K562 (cell line): ENCODE measurements around the gene TRNP1. TPM values are rescaled to one million over a fixed set of nuclear protein-coding genes. Genes with fewer than 3 reads are reported as not detected.
"Not testable (repeated sequence)": the region's sequence is repeated elsewhere in the genome, so short reads cannot be mapped to it uniquely, and the experiment has no call there.

Experiments
- ATAC-seq: fragments of 200-7000 bp; cut with Tn5 transposase; 3 replicates; pipeline ENCODE4 v1.9.1; 2020; ENCODE audit warnings: moderate library complexity
- BruUV-seq: library from RNA; stranded (reverse); fragments of 400-500 nt; replicated peaks from 2 replicates; lab custom pipeline; 2021; lab: Mats Ljungman, UMichigan
- CTCF ChIA-PET: fragments of 300-600 bp; formaldehyde crosslinking; extraction: SDS; loops from one replicate; lab custom pipeline; 2021; ENCODE audit warnings: low intra/inter-chr PET ratio; lab: Yijun Ruan, JAX
- POLR2A ChIA-PET: fragments of 300-600, 350-650 bp; sonication (Branson Sonifier 250); formaldehyde crosslinking; extraction: SDS; loops from one replicate; lab custom pipeline; 2021; ENCODE audit warnings: antibody characterized with exemption, inconsistent platforms; lab: Yijun Ruan, JAX
- DNase-seq, 4 experiments: peaks; one replicate each; pipeline versions ENCODE4 v3.0.0 to v3.0.0-alpha.2; 2011 to 2018; ENCODE audit warnings: low spot score in 3 of 4, mixed read lengths in 3 of 4; ENCODE audit errors: extremely low read depth in 1 of 4
- FAIRE-seq: peaks from 2 replicates; lab custom pipeline; 2011; peaks lifted over from hg19 to GRCh38; lab: Jason Lieb, UNC
- H2AFZ ChIP-seq: 2 replicates; pipeline ENCODE4 v1.6.0; 2011; ENCODE audit warnings: low read depth, low read length, control low read depth, inconsistent platforms
- H3K27ac ChIP-seq: fragments of 200-600 bp; 3 replicates; pipeline ENCODE4 v1.8.0; 2011; ENCODE audit warnings: low read depth, mild to moderate bottlenecking, control low read depth, inconsistent platforms, low read length, moderate library complexity, mixed read lengths; ENCODE audit errors: extremely low read depth
- H3K27me3 ChIP-seq, 2 experiments: fragments of 300-600 bp in 1 of 2; 2 replicates in 1 of 2; 3 replicates in 1 of 2; pipeline versions ENCODE4 v1.6.0 to v1.8.0; 2011; ENCODE audit warnings: inconsistent platforms in 2 of 2, low read length in 2 of 2, mild to moderate bottlenecking in 1 of 2, mixed read lengths in 1 of 2, moderate library complexity in 1 of 2; ENCODE audit not compliant: control insufficient read depth in 2 of 2, insufficient read depth in 2 of 2
- H3K36me3 ChIP-seq: fragments of 300-600 bp; 3 replicates; pipeline ENCODE4 v1.8.0; 2011; ENCODE audit warnings: mild to moderate bottlenecking, low read length, inconsistent platforms; ENCODE audit not compliant: control insufficient read depth, insufficient read depth
- H3K4me1 ChIP-seq, 2 experiments: fragments of 200-600 bp in 1 of 2; replicated peaks in 1 of 2; 2 replicates in 1 of 2; 3 replicates in 1 of 2; pipeline versions ENCODE4 v1.5.1 to v1.8.0; 2011; ENCODE audit warnings: inconsistent platforms in 2 of 2, low read length in 2 of 2, mild to moderate bottlenecking in 1 of 2, mixed read lengths in 1 of 2, moderate library complexity in 1 of 2; ENCODE audit not compliant: control insufficient read depth in 2 of 2, insufficient read depth in 2 of 2
- H3K4me2 ChIP-seq: 2 replicates; pipeline ENCODE4 v1.6.1; 2011; ENCODE audit warnings: low read length, control low read depth, inconsistent platforms, mixed read lengths; ENCODE audit not compliant: insufficient read depth
- H3K4me3 ChIP-seq: fragments of 200-600 bp; sonication (generic), shearing (Covaris generic); 2 replicates; pipeline ENCODE4 v1.5.1; 2016; ENCODE audit warnings: control low read depth, inconsistent platforms
- H3K79me2 ChIP-seq: fragments of 200-600 bp; 3 replicates; pipeline ENCODE4 v1.8.0; 2011; ENCODE audit warnings: low read length, inconsistent platforms; ENCODE audit not compliant: control insufficient read depth, insufficient read depth
- H3K9ac ChIP-seq, 2 experiments: 2 replicates each; pipeline versions ENCODE4 v1.6.0 to v1.6.1; 2011; ENCODE audit warnings: low read depth in 2 of 2, low read length in 2 of 2, control low read depth in 1 of 2, inconsistent platforms in 1 of 2, mild to moderate bottlenecking in 1 of 2, mixed read lengths in 1 of 2; ENCODE audit not compliant: insufficient read depth in 1 of 2
- H3K9me1 ChIP-seq: one replicate; pipeline ENCODE4 v1.6.0; 2011; ENCODE audit warnings: inconsistent platforms, mild to moderate bottlenecking, low read length, moderate library complexity; ENCODE audit not compliant: control insufficient read depth, insufficient read depth
- H3K9me3 ChIP-seq: replicated peaks from 2 replicates; pipeline ENCODE4 v1.5.1; 2011; ENCODE audit warnings: low read depth, low read length, inconsistent platforms; ENCODE audit not compliant: control insufficient read depth, insufficient read depth
- H4K20me1 ChIP-seq: replicated peaks from 2 replicates; pipeline ENCODE4 v1.6.1; 2011; ENCODE audit warnings: low read length, inconsistent platforms, mixed read lengths; ENCODE audit not compliant: control insufficient read depth, insufficient read depth
- HDAC1 ChIP-seq, 2 experiments: fragments of 450-650 bp; IDR thresholded peaks; 2 replicates each; pipeline ENCODE4 v1.6.1; 2016 to 2017; ENCODE audit warnings: inconsistent platforms in 1 of 2, mild to moderate bottlenecking in 1 of 2, moderate library complexity in 1 of 2
- NCOA1 ChIP-seq: fragments of 450-650 bp; IDR thresholded peaks from 2 replicates; pipeline ENCODE4 v1.6.1; 2016; ENCODE audit warnings: low read depth
- NFIC ChIP-seq: fragments of 450-650 bp; IDR thresholded peaks from 2 replicates; pipeline ENCODE4 v1.6.1; 2017; ENCODE audit warnings: mild to moderate bottlenecking, inconsistent platforms
- POLR2H ChIP-seq: IDR thresholded peaks from 2 replicates; pipeline ENCODE4 v1.6.1; 2016; ENCODE audit warnings: missing genetic modification characterization, low read depth, mild to moderate bottlenecking, control low read depth, missing compliant biosample characterization, moderate library complexity
- ZC3H11A ChIP-seq: IDR thresholded peaks from 2 replicates; pipeline ENCODE4 v1.6.1; 2012; ENCODE audit warnings: low read depth, low read length, improper control_type of control experiment
- ZSCAN32 ChIP-seq: fragments of 450-650 bp; formaldehyde crosslinking; IDR thresholded peaks from 2 replicates; pipeline ENCODE4 v1.4.0; 2020; ENCODE audit warnings: mild to moderate bottlenecking, moderate library complexity
- WGBS: fragments of 100-300 bp; shearing (Covaris generic); methylation state at CpG from one replicate; pipeline ENCODE4 v1.1.6; 2016; ENCODE audit warnings: low coverage, mixed read lengths; ENCODE audit not compliant: insufficient coverage; ENCODE audit errors: missing lambda C conversion rate; 5-methylcytosine and 5-hydroxymethylcytosine counted together
- in situ Hi-C: fragments of 300-500 bp; cut with MboI; formaldehyde crosslinking; loops from 4 replicates; pipeline ENCODE4 v1.15.0; 2018; ENCODE audit warnings: inconsistent platforms, mixed read lengths
- intact Hi-C: fragments of 100-400 bp; cut with micrococcal nuclease; formaldehyde crosslinking; loops from 2 replicates; pipeline ENCODE4 v1.14.2; 2022
- polyA plus RNA-seq, 8 experiments: library from polyadenylated mRNA; depleted of rRNA in 4 of 8; stranded (reverse) in 5 of 8; unstranded in 3 of 8; fragments of >200 nt; fragmentation: Nextera tagmentation in 2 of 8; fragmentation: Illumina TruSeq in 1 of 8; extraction: Ambion mirVana in 2 of 8; extraction: Trizol in 1 of 8; gene quantifications; 2 replicates each; pipeline versions ENCODE4 v1.2.1 to v1.2.3, GENCODE V29; 2011 to 2014; ENCODE audit warnings: inconsistent platforms in 1 of 8, missing spikeins in 1 of 8
- total RNA-seq, 7 experiments: library from RNA; depleted of rRNA in 6 of 7; stranded (reverse); fragments of >200 nt in 6 of 7; fragmentation: Illumina TruSeq in 2 of 7; extraction: Trizol in 2 of 7; gene quantifications; 2 replicates each; pipeline versions ENCODE4 v1.2.1 to v1.2.3, GENCODE V29; 2011 to 2021; ENCODE audit warnings: low replicate concordance in 1 of 7
- TF ChIP-seq, protein P1 (sequence below): sonication (generic); formaldehyde crosslinking; IDR thresholded peaks from 2 replicates; pipeline ENCODE4 v1.8.1; 2022; ENCODE audit warnings: missing genetic modification reagents
- TF ChIP-seq, protein P2 (sequence below): sonication (generic); formaldehyde crosslinking; IDR thresholded peaks from 2 replicates; pipeline ENCODE4 v1.8.0; 2022; ENCODE audit warnings: mild to moderate bottlenecking, missing genetic modification reagents

TRNP1 gene
- total and polyA plus RNA-seq, 9 of the 15 experiments (the other 6 are each of a cell fraction or from before 2014, with no cell fraction given) = 0.03 to 1.3 (median 0.95) TPM

DNA sequence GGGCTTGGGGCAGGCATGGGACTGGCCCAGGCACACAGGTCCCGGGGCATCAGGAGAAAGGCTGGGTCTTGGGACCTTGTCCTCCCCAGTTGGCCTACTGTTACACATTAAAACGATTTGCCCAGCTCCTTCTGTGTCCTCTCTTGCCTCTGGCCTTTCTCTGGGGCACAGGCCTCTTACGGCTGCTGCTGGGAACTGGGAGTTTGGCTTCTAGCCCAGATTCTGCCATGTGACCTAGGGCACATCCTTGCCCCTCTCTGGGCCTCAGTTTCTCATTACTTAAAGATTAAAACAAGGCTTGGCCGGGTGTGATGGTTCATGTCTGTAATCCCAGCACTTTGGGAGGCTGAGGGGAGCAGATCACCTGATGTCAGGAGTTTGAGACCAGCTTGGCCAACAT, 47.2 kb upstream of the TRNP1 start:
- TF ChIP-seq NCOA1 = no peak
- TF ChIP-seq ZC3H11A = no peak
- TF ChIP-seq, protein P1, sequence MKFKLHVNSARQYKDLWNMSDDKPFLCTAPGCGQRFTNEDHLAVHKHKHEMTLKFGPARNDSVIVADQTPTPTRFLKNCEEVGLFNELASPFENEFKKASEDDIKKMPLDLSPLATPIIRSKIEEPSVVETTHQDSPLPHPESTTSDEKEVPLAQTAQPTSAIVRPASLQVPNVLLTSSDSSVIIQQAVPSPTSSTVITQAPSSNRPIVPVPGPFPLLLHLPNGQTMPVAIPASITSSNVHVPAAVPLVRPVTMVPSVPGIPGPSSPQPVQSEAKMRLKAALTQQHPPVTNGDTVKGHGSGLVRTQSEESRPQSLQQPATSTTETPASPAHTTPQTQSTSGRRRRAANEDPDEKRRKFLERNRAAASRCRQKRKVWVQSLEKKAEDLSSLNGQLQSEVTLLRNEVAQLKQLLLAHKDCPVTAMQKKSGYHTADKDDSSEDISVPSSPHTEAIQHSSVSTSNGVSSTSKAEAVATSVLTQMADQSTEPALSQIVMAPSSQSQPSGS (CRISPR knock-in tag) = no peak
- TF ChIP-seq ZSCAN32 (CRISPR knock-in tag) = no peak
- TF ChIP-seq, protein P2, sequence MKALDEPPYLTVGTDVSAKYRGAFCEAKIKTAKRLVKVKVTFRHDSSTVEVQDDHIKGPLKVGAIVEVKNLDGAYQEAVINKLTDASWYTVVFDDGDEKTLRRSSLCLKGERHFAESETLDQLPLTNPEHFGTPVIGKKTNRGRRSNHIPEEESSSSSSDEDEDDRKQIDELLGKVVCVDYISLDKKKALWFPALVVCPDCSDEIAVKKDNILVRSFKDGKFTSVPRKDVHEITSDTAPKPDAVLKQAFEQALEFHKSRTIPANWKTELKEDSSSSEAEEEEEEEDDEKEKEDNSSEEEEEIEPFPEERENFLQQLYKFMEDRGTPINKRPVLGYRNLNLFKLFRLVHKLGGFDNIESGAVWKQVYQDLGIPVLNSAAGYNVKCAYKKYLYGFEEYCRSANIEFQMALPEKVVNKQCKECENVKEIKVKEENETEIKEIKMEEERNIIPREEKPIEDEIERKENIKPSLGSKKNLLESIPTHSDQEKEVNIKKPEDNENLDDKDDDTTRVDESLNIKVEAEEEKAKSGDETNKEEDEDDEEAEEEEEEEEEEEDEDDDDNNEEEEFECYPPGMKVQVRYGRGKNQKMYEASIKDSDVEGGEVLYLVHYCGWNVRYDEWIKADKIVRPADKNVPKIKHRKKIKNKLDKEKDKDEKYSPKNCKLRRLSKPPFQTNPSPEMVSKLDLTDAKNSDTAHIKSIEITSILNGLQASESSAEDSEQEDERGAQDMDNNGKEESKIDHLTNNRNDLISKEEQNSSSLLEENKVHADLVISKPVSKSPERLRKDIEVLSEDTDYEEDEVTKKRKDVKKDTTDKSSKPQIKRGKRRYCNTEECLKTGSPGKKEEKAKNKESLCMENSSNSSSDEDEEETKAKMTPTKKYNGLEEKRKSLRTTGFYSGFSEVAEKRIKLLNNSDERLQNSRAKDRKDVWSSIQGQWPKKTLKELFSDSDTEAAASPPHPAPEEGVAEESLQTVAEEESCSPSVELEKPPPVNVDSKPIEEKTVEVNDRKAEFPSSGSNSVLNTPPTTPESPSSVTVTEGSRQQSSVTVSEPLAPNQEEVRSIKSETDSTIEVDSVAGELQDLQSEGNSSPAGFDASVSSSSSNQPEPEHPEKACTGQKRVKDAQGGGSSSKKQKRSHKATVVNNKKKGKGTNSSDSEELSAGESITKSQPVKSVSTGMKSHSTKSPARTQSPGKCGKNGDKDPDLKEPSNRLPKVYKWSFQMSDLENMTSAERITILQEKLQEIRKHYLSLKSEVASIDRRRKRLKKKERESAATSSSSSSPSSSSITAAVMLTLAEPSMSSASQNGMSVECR (CRISPR knock-in tag) = no peak
- 0 out of 2 replicates have a peak, but pooled peaks have one; percentile 5 for TF ChIP-seq NFIC
- TF ChIP-seq HDAC1 (IDR thresholded peaks at IDR 0.05) = no peak
- no peak for TF ChIP-seq POLR2H (tag)
- peaks cover 12 to 16% of the 10 kb centered on the region in 2 experiments; a peak in 4 of 5 replicates for H3K4me1 ChIP-seq
- POLR2A ChIA-PET = interaction anchor here (1.1 to 2.7 kb wide), 3 partner anchors 8 to 12 kb away, joined by 4 to 12 read pairs (median 9); no protein-coding TSS in a partner anchor
- intact Hi-C loops = no loop called here
- DNase-seq (no peak), FAIRE-seq (no peak), ATAC-seq (no peak)
- no peaks in the 10 kb centered on the region for H3K79me2 ChIP-seq
- no peak overlapping the region for H2AFZ ChIP-seq
- no peaks in the 10 kb centered on the region for H4K20me1 ChIP-seq
- 90% methylated on average over 4 of the region's 4 CpGs for WGBS
- no peaks in the 10 kb centered on the region for H3K27me3 ChIP-seq
- H3K9ac ChIP-seq = no peak overlapping the region
- no peak overlapping the region for H3K4me2 ChIP-seq
- peaks cover under 1% of the 10 kb centered on the region for H3K9me1 ChIP-seq
- H3K36me3 ChIP-seq = peaks cover 58% of the 10 kb centered on the region
- no TSS peak for BruUV-seq
- no peak overlapping the region for H3K4me3 ChIP-seq
- no peak overlapping the region for H3K27ac ChIP-seq
- H3K9me3 ChIP-seq = no peaks in the 10 kb centered on the region; the same call in 1 of the 2 replicates
- CTCF ChIA-PET = no interaction called here
- in situ Hi-C loops = no loop called here

DNA sequence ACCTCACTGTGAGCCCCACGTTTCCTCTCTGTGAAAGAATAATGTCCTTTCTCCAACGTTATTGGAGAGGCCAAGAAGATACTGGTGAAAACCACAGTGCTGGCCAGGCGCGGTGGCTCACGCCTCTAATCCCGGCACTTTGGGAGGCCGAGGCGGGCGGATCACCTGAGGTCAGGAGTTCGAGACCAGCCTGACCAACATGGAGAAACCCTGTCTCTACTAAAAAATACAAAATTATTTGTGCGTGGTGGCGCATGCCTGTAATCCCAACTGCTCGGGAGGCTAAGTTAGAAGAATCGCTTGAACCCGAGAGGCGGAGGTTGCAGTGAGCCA, 44.8 kb upstream of the TRNP1 start:
- Histone ChIP-seq H3K9ac (peak overlapping the region in 1 of 2 experiments; percentile 27; a peak in 1 of 4 replicates), H3K36me3 (peaks cover 35% of the 10 kb centered on the region; the same call in 2 of the 3 replicates), H3K4me1 (peaks cover 22 to 30% of the 10 kb centered on the region in 2 experiments; a peak in 4 of 5 replicates)
- ATAC-seq, H4K20me1 ChIP-seq, H3K27ac ChIP-seq, BruUV-seq, CTCF ChIA-PET, DNase-seq, in situ Hi-C loops, H3K9me1 ChIP-seq, POLR2A ChIA-PET, H3K79me2 ChIP-seq, H3K27me3 ChIP-seq, FAIRE-seq, H2AFZ ChIP-seq, H3K4me2 ChIP-seq, intact Hi-C loops, H3K4me3 ChIP-seq, H3K9me3 ChIP-seq: not testable (repeated sequence)
- 73% methylated on average over 16 of the region's 16 CpGs for WGBS
